GM12892 (cell line): ENCODE data around the gene PRRC2C.
"Not testable (repeated sequence)": the region's sequence is repeated elsewhere in the genome, so short reads cannot be mapped to it uniquely, and the experiment has no call there.

Source experiments
- POLR2A ChIP-seq: IDR thresholded peaks from 2 replicates; pipeline ENCODE4 v1.6.1; 2011; ENCODE audit warnings: low read depth, low read length, control low read depth
- TAF1 ChIP-seq: IDR thresholded peaks from 2 replicates; pipeline ENCODE4 v1.6.1; 2011; ENCODE audit warnings: low read depth, mild to moderate bottlenecking, control low read depth, low read length, borderline replicate concordance

DNA sequence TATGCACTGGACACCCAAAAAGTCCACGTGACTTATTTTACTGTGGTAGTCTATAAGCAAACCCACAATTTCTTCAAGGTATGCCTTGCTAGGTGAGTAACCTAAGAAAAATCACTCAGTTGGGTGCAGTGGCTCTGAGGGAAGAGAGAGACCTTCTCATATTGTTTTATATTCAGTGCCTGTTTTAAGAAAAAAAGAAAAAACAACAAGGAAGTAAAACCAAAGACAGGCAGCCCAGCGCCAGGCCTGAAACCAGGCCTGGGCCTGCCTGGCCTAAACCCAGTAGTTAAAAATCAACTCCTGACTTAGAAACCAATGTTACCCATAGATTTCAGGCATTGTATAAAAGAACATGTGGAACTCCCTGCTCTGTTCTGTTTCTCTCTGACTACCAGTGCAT lies 115.0 kb downstream of the PRRC2C start:
- not testable (repeated sequence) for TF ChIP-seq POLR2A, TAF1
